ENCODE data around the gene SYNGR1. TPM values are rescaled to one million over a fixed set of nuclear protein-coding genes. Genes with fewer than 3 reads are reported as not detected.

The SYNGR1 gene
- total RNA-seq, 1 experiment from 2014 or later, result 17.8 TPM

GRCh38 chr22:39365492-39365780 lies 15.6 kb downstream of the SYNGR1 start:
- POLR2A ChIA-PET, result no interaction called here
- H3K4me1 ChIP-seq (ENCODE audit: control insufficient read depth, insufficient read depth, low read length), result peaks cover 21% of the 10 kb centered on the region
- ATAC-seq (no peak), DNase-seq (ENCODE audit: low read depth, low spot score) (no peak)
- no peaks in the 10 kb centered on the region for H3K36me3 ChIP-seq (ENCODE audit: control insufficient read depth, insufficient read depth, low read length)
- H3K9me3 ChIP-seq (ENCODE audit: control insufficient read depth, insufficient read depth, low read depth, low read length), result no peaks in the 10 kb centered on the region
- CTCF ChIA-PET, result interaction anchor here (0.6 kb wide), 1 partner anchor 335 kb away, joined by 3 read pairs; no protein-coding TSS in a partner anchor
- BruUV-seq (replicated peaks), result no TSS peak
- no peak overlapping the region for H3K4me3 ChIP-seq (ENCODE audit: low read depth in 2 of 2, low read length in 2 of 2)
- H3K27me3 ChIP-seq (ENCODE audit: control insufficient read depth, insufficient read depth, low read length), result no peaks in the 10 kb centered on the region
- TF ChIP-seq SIN3A (IDR thresholded peaks at IDR 0.05; ENCODE audit: borderline replicate concordance, insufficient read depth, low read depth, low read length) (no peak), REST (IDR thresholded peaks at IDR 0.05; ENCODE audit: insufficient read depth in 1 of 2, low read depth in 2 of 2, low read length in 1 of 2) (no peak), CTCF (IDR thresholded peaks at IDR 0.05) (no peak), TCF7L2 (IDR thresholded peaks at IDR 0.05; ENCODE audit: low read depth, low read length) (no peak), POLR2AphosphoS5 (IDR thresholded peaks at IDR 0.05; ENCODE audit: low read depth, low read length) (no peak)
- H3K27ac ChIP-seq (ENCODE audit: low read length), result no peak overlapping the region; the same call in 1 of the 2 replicates
- intact Hi-C loops (cut with micrococcal nuclease; ENCODE audit: unreplicated experiment), result no loop called here
- in situ Hi-C loops (cut with HindIII; ENCODE audit: low pct_unique_long_range_greater_than_20kb, low sequenced_read_pairs), result no loop called here

GRCh38 chr22:39367035-39367434 lies 17.2 kb downstream of the SYNGR1 start:
- Histone ChIP-seq H3K4me1 (ENCODE audit: control insufficient read depth, insufficient read depth, low read length) (peaks cover 21% of the 10 kb centered on the region), H3K27ac (ENCODE audit: low read length) (no peak overlapping the region), H3K4me3 (ENCODE audit: low read depth in 2 of 2, low read length in 2 of 2) (no peak overlapping the region), H3K27me3 (ENCODE audit: control insufficient read depth, insufficient read depth, low read length) (no peaks in the 10 kb centered on the region), H3K9me3 (ENCODE audit: control insufficient read depth, insufficient read depth, low read depth, low read length) (peaks cover 4% of the 10 kb centered on the region; the same call in 1 of the 2 replicates), H3K36me3 (ENCODE audit: control insufficient read depth, insufficient read depth, low read length) (no peaks in the 10 kb centered on the region)
- DNase-seq (ENCODE audit: low read depth, low spot score) (no peak), ATAC-seq (no peak)
- ChIA-PET POLR2A (interaction anchor here (0.9 kb wide), 1 partner anchor 740 kb away, joined by 3 read pairs; no protein-coding TSS in a partner anchor), CTCF (interaction anchor here (1.4 kb wide), 1 partner anchor 23 kb away, joined by 3 read pairs; no protein-coding TSS in a partner anchor)
- no TSS peak for BruUV-seq (replicated peaks)
- TF ChIP-seq SIN3A (IDR thresholded peaks at IDR 0.05; ENCODE audit: borderline replicate concordance, insufficient read depth, low read depth, low read length) (no peak), CTCF (IDR thresholded peaks at IDR 0.05) (no peak), POLR2AphosphoS5 (IDR thresholded peaks at IDR 0.05; ENCODE audit: low read depth, low read length) (no peak), TCF7L2 (IDR thresholded peaks at IDR 0.05; ENCODE audit: low read depth, low read length) (no peak), REST (IDR thresholded peaks at IDR 0.05; ENCODE audit: insufficient read depth in 1 of 2, low read depth in 2 of 2, low read length in 1 of 2) (no peak)
- in situ Hi-C loops (cut with HindIII; ENCODE audit: low pct_unique_long_range_greater_than_20kb, low sequenced_read_pairs), result no loop called here
- intact Hi-C loops (cut with micrococcal nuclease; ENCODE audit: unreplicated experiment), result no loop called here
